NCI-H226 (cell line): ENCODE measurements around the gene GBGT1.

Source experiments
- DNase-seq: peaks from one replicate; pipeline ENCODE4 v3.0.0-alpha.2; 2015

The GBGT1 gene

GRCh38 chr9:133122935-133123611 is 40.6 kb downstream of the GBGT1 start:
- peak; percentile 27 for DNase-seq

GRCh38 chr9:133122605-133122934 is 41.1 kb downstream of the GBGT1 start:
- DNase-seq = no peak

GRCh38 chr9:133121915-133122550 is 41.7 kb downstream of the GBGT1 start:
- DNase-seq = no peak

- DNase-seq = peak; percentile 71
These were observed 42.4 kb downstream of the GBGT1 start, which contains the start of gene RALGDS for GRCh38 chr9:133121198-133121914. Gene RALGDS (minus strand): TSS chr9:133121240. CDS start chr9:133121154, 86 bp downstream.

GRCh38 chr9:133120501-133121197 is 43.1 kb downstream of the GBGT1 start:
- DNase-seq = no peak

- no peak for DNase-seq
These were observed 43.7 kb downstream of the GBGT1 start for GRCh38 chr9:133119846-133120500.

GRCh38 chr9:133119103-133119845 is 44.4 kb downstream of the GBGT1 start:
- DNase-seq = no peak

GRCh38 chr9:133118568-133118967 is 45.1 kb downstream of the GBGT1 start:
- DNase-seq = no peak

- no peak for DNase-seq
These were observed 45.6 kb downstream of the GBGT1 start for GRCh38 chr9:133118179-133118520.

GRCh38 chr9:133117271-133118178 is 46.2 kb downstream of the GBGT1 start:
- no peak for DNase-seq

GRCh38 chr9:133116346-133117231 is 47.1 kb downstream of the GBGT1 start:
- DNase-seq = no peak

GRCh38 chr9:133115604-133116345 is 47.9 kb downstream of the GBGT1 start:
- no peak for DNase-seq

- no peak for DNase-seq
These were observed 48.7 kb downstream of the GBGT1 start for GRCh38 chr9:133114886-133115603.

- no peak for DNase-seq
These were observed 49.5 kb downstream of the GBGT1 start for GRCh38 chr9:133113949-133114885.

- DNase-seq = peak; percentile 41
These were observed 50.4 kb downstream of the GBGT1 start for GRCh38 chr9:133113163-133113948.

GRCh38 chr9:133112663-133113026 is 51.1 kb downstream of the GBGT1 start:
- no peak for DNase-seq
